ENCODE measurements around the gene HORMAD1. TPM values are rescaled to one million over a fixed set of nuclear protein-coding genes. Genes with fewer than 3 reads are reported as not detected.

HORMAD1 gene
- total RNA-seq, 1 experiment from 2014 or later = not detected

DNA sequence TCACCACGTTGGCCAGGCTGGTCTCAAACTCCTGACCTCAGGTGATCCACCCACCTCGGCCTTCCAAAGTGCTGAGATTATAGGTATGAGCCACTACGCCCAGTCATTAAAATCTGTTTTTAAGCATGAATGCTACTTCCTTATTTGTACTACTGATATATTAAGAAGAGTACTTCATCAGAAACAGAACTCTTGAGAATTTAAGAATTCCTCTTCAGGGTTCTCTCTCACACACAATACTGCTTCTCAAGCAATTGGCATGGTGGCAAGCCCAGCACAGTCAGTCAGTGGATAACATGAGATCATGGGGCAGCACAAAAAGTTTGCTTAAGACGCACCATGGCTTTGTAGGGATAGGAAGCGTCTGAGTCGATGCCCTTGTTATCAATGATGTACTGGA, 30.7 kb upstream of the HORMAD1 start:
- no peaks in the 10 kb centered on the region for H3K9me2 ChIP-seq (ENCODE audit: insufficient read depth)
- H3F3A ChIP-seq (ENCODE audit: insufficient read depth, low read depth) = no peaks in the 10 kb centered on the region
- H3K27ac ChIP-seq = no peak overlapping the region
- intact Hi-C loops (cut with micrococcal nuclease; ENCODE audit: unreplicated experiment) = no loop called here
- H3K4me1 ChIP-seq (replicated peaks; ENCODE audit: insufficient read depth) = no peaks in the 10 kb centered on the region
- no peaks in the 10 kb centered on the region for H3K9me3 ChIP-seq (ENCODE audit: insufficient read depth, low read depth)
- no peaks in the 10 kb centered on the region for H4K20me1 ChIP-seq (ENCODE audit: insufficient read depth)
- TF ChIP-seq EZH2 (IDR thresholded peaks at IDR 0.05; ENCODE audit: low read depth) (no peak), CTCF (conservative IDR thresholded peaks at IDR 0.05) (no peak)
- no peaks in the 10 kb centered on the region for H3K27me3 ChIP-seq (ENCODE audit: insufficient read depth, low read depth)
- H3K36me3 ChIP-seq (ENCODE audit: low read depth) = no peaks in the 10 kb centered on the region
- no peak overlapping the region for H2AFZ ChIP-seq
- H3K4me2 ChIP-seq = no peak overlapping the region
- BruUV-seq (replicated peaks) = no TSS peak
- POLR2A ChIA-PET (ENCODE audit: unreplicated experiment) = no interaction called here
- H3K79me2 ChIP-seq (ENCODE audit: low read depth) = no peaks in the 10 kb centered on the region
- CTCF ChIA-PET = no interaction called here
- DNase-seq = no peak
- H3K4me3 ChIP-seq = no peak overlapping the region

- H3K9me2 ChIP-seq (ENCODE audit: insufficient read depth) = no peaks in the 10 kb centered on the region
- H3K4me3 ChIP-seq = no peak overlapping the region
- no TSS peak for BruUV-seq (replicated peaks)
- no peak overlapping the region for H3K27ac ChIP-seq
- no peaks in the 10 kb centered on the region for H3K4me1 ChIP-seq (replicated peaks; ENCODE audit: insufficient read depth)
- ChIA-PET POLR2A (ENCODE audit: unreplicated experiment) (interaction anchor here (0.5 kb wide), 1 partner anchor 108 kb away, joined by 4 read pairs; no protein-coding TSS in a partner anchor), CTCF (no interaction called here)
- no peaks in the 10 kb centered on the region for H3K79me2 ChIP-seq (ENCODE audit: low read depth)
- H3K9me3 ChIP-seq (ENCODE audit: insufficient read depth, low read depth) = no peaks in the 10 kb centered on the region
- H2AFZ ChIP-seq = no peak overlapping the region
- no peaks in the 10 kb centered on the region for H3K36me3 ChIP-seq (ENCODE audit: low read depth)
- no peak overlapping the region for H3K4me2 ChIP-seq
- no peaks in the 10 kb centered on the region for H4K20me1 ChIP-seq (ENCODE audit: insufficient read depth)
- no peak for TF ChIP-seq CTCF (conservative IDR thresholded peaks at IDR 0.05)
- TF ChIP-seq EZH2 (IDR thresholded peaks at IDR 0.05; ENCODE audit: low read depth) = no peak
- H3F3A ChIP-seq (ENCODE audit: insufficient read depth, low read depth) = no peaks in the 10 kb centered on the region
- intact Hi-C loops (cut with micrococcal nuclease; ENCODE audit: unreplicated experiment) = no loop called here
- DNase-seq = no peak
- H3K27me3 ChIP-seq (ENCODE audit: insufficient read depth, low read depth) = no peaks in the 10 kb centered on the region
Measured at GRCh38 chr1:150749720-150750311, 29.1 kb upstream of the HORMAD1 start.

GRCh38 chr1:150748878-150749719, 28.4 kb upstream of the HORMAD1 start:
- no peak overlapping the region for H3K4me3 ChIP-seq
- intact Hi-C loops (cut with micrococcal nuclease; ENCODE audit: unreplicated experiment) = no loop called here
- no peaks in the 10 kb centered on the region for H3K9me2 ChIP-seq (ENCODE audit: insufficient read depth)
- no peaks in the 10 kb centered on the region for H4K20me1 ChIP-seq (ENCODE audit: insufficient read depth)
- POLR2A ChIA-PET (ENCODE audit: unreplicated experiment) = interaction anchor here (0.5 kb wide), 1 partner anchor 107 kb away, joined by 4 read pairs; no protein-coding TSS in a partner anchor
- TF ChIP-seq EZH2 (IDR thresholded peaks at IDR 0.05; ENCODE audit: low read depth) = no peak
- no peak for TF ChIP-seq CTCF (conservative IDR thresholded peaks at IDR 0.05)
- no peaks in the 10 kb centered on the region for H3K79me2 ChIP-seq (ENCODE audit: low read depth)
- H3K4me1 ChIP-seq (replicated peaks; ENCODE audit: insufficient read depth) = no peaks in the 10 kb centered on the region
- BruUV-seq (replicated peaks) = no TSS peak
- H3K27ac ChIP-seq = no peak overlapping the region
- no peaks in the 10 kb centered on the region for H3F3A ChIP-seq (ENCODE audit: insufficient read depth, low read depth)
- H3K27me3 ChIP-seq (ENCODE audit: insufficient read depth, low read depth) = no peaks in the 10 kb centered on the region
- CTCF ChIA-PET = no interaction called here
- no peak overlapping the region for H2AFZ ChIP-seq
- H3K9me3 ChIP-seq (ENCODE audit: insufficient read depth, low read depth) = no peaks in the 10 kb centered on the region
- no peak overlapping the region for H3K4me2 ChIP-seq
- no peaks in the 10 kb centered on the region for H3K36me3 ChIP-seq (ENCODE audit: low read depth)
- DNase-seq = no peak

Data from PC-9 (cell line).